Gastrocnemius medialis (tissue), 4 donors: ENCODE data around the gene POU2AF1.

ENCODE experiments used
- POLR2A ChIP-seq, 2 donors: fragments of 450-650 bp; IDR thresholded peaks; one replicate each; pipeline ENCODE4 v1.6.1; 2017; ENCODE audit warnings: antibody characterized with exemption in 2 of 2, mild to moderate bottlenecking in 2 of 2, moderate library complexity in 2 of 2
- TF ChIP-seq, protein P1 (sequence below), 5 experiments: fragments of 450-650 bp in 3 of 5; fragments of 200-600 bp in 2 of 5; sonication (generic) in 2 of 5; IDR thresholded peaks in 4 of 5; conservative IDR thresholded peaks in 1 of 5; 1 replicate in 4 of 5; 2 replicates in 1 of 5; pipeline ENCODE4 v1.5.1; 2016 to 2019; ENCODE audit warnings: antibody characterized with exemption in 5 of 5, mild to moderate bottlenecking in 3 of 5, moderate library complexity in 3 of 5

DNA sequence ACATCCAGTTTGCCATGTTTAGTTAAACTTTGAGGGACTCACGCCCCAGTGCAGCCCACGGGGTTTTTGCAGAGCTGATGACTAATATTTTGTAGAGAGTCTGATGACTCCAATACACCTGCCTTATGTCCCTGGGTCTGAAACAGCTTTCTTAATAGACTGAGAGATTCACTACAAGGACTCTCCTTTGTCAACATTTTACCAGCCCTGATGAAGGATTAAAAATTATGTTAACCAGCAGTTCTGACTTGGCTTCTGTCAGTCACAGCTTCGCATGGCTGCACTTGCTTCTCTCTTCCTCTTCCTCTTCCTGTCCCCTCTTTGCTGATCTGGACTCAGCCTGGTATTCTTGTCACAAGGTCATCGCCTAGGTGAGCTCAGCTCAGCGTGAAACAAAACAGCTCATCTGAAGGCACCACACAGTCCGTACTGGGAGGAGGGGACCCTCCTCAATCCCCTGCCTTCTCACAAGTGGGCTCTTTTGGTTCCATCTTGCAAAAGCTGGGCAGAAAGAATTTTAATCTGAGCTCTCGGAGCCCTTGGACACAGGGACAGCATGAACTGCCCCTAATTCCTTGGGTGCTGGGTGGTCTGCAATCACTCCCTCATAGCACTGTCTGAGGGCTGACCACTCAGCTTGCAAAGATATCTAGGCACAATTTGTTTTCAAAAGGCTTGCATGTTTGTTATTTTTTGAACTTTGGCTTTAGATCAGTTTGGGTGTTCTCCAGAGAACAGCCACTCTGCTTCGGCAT lies 38.1 kb upstream of the POU2AF1 start:
- TF ChIP-seq, protein P1, sequence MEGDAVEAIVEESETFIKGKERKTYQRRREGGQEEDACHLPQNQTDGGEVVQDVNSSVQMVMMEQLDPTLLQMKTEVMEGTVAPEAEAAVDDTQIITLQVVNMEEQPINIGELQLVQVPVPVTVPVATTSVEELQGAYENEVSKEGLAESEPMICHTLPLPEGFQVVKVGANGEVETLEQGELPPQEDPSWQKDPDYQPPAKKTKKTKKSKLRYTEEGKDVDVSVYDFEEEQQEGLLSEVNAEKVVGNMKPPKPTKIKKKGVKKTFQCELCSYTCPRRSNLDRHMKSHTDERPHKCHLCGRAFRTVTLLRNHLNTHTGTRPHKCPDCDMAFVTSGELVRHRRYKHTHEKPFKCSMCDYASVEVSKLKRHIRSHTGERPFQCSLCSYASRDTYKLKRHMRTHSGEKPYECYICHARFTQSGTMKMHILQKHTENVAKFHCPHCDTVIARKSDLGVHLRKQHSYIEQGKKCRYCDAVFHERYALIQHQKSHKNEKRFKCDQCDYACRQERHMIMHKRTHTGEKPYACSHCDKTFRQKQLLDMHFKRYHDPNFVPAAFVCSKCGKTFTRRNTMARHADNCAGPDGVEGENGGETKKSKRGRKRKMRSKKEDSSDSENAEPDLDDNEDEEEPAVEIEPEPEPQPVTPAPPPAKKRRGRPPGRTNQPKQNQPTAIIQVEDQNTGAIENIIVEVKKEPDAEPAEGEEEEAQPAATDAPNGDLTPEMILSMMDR (IDR thresholded peaks at IDR 0.05 in 4 of 5, conservative IDR thresholded peaks at IDR 0.05 in 1 of 5), result no peak
- no peak for TF ChIP-seq POLR2A (IDR thresholded peaks at IDR 0.05)
